Gastrocnemius medialis (tissue), 4 donors: ENCODE results near the gene TSPAN7. TPM values are rescaled to one million over a fixed set of nuclear protein-coding genes. Genes with fewer than 3 reads are reported as not detected.

ENCODE experiments used
- ATAC-seq, 2 donors: fragments of 150-250 bp; one replicate each; pipeline ENCODE4 v1.9.1; 2016
- DNase-seq, 2 donors: peaks; one replicate each; pipeline ENCODE4 v3.0.0-alpha.2; 2019
- H3K27ac ChIP-seq, 4 donors: fragments of 200-600 bp; sonication (generic); 1 replicate in 1 of 4; 2 replicates in 3 of 4; pipeline ENCODE4 v1.5.1; 2016 to 2018; ENCODE audit warnings: mild to moderate bottlenecking in 2 of 4, moderate library complexity in 1 of 4
- H3K27me3 ChIP-seq, 3 donors: fragments of 200-600 bp; sonication (generic) in 2 of 3; 1 replicate in 1 of 3; 2 replicates in 2 of 3; pipeline versions ENCODE4 v1.5.1 to v1.6.0; 2016 to 2019; ENCODE audit warnings: mild to moderate bottlenecking in 1 of 3, moderate library complexity in 1 of 3
- H3K36me3 ChIP-seq, 2 donors: fragments of 200-600 bp; sonication (generic) in 1 of 2; one replicate each; pipeline ENCODE4 v1.5.1; 2017 to 2018
- H3K4me1 ChIP-seq, 2 donors: fragments of 200-600 bp; sonication (generic) in 1 of 2; one replicate each; pipeline ENCODE4 v1.5.1; 2016 to 2017; ENCODE audit warnings: mild to moderate bottlenecking in 2 of 2
- H3K4me3 ChIP-seq, 4 donors: fragments of 200-600 bp; sonication (generic) in 3 of 4; 1 replicate in 1 of 4; 2 replicates in 3 of 4; pipeline ENCODE4 v1.5.1; 2016 to 2019; ENCODE audit warnings: mild to moderate bottlenecking in 2 of 4
- H3K9me3 ChIP-seq, 3 donors: fragments of 200-600 bp; sonication (generic) in 2 of 3; 1 replicate in 1 of 3; 2 replicates in 2 of 3; pipeline ENCODE4 v1.5.1; 2016 to 2019
- POLR2A ChIP-seq, 2 donors: fragments of 450-650 bp; IDR thresholded peaks; one replicate each; pipeline ENCODE4 v1.6.1; 2017; ENCODE audit warnings: antibody characterized with exemption in 2 of 2, mild to moderate bottlenecking in 2 of 2, moderate library complexity in 2 of 2
- in situ Hi-C, 4 donors: fragments of 200-750 bp; cut with MboI; loops; one replicate each; pipeline versions ENCODE4 v1.15.0 to v1.8.0; 2017; ENCODE audit warnings: low sequenced_read_pairs in 4 of 4
- intact Hi-C: fragments of 100-400 bp; cut with DNase I; formaldehyde crosslinking; loops from one replicate; pipeline ENCODE4 v1.15.1; 2023; ENCODE audit warnings: low total_unique reads
- total RNA-seq, 4 donors: library from RNA; depleted of rRNA; stranded (reverse); fragments of >200 nt; gene quantifications; one replicate each; pipeline versions ENCODE4 v1.1.0 to v1.2.3, GENCODE V29; 2016
- TF ChIP-seq, protein P1 (sequence below), 5 experiments: fragments of 450-650 bp in 3 of 5; fragments of 200-600 bp in 2 of 5; sonication (generic) in 2 of 5; IDR thresholded peaks in 4 of 5; conservative IDR thresholded peaks in 1 of 5; 1 replicate in 4 of 5; 2 replicates in 1 of 5; pipeline ENCODE4 v1.5.1; 2016 to 2019; ENCODE audit warnings: antibody characterized with exemption in 5 of 5, mild to moderate bottlenecking in 3 of 5, moderate library complexity in 3 of 5

Gene TSPAN7
- total RNA-seq, 4 donors from 2014 or later: 38.1 to 288 (median 130) TPM

DNA sequence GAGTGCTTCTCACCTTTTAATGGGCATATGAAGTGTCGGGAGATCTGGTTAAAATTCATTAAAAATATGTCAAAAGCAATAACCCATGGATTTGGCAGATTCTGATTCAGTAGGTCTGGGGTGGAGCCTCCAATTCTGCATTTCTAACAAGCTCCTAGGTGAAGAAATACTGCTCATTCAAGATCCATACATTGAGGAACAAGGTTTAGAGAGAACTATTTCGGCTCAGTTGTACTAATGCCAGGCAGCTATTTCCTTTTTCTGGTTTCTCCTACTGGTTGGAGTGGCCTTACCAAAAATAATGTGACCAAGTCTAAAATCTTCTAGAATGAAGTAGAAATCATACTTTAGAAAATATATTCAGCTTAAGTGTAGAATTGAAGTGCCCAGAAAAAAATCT lies 117.5 kb downstream of the TSPAN7 start:
- in situ Hi-C loops: no loop called here
- Histone ChIP-seq H3K36me3 (peaks cover 0 to 33% of the 10 kb centered on the region in 2 donors), H3K4me3 (no peak overlapping the region), H3K27me3 (no peaks in the 10 kb centered on the region), H3K27ac (no peak overlapping the region), H3K4me1 (no peaks in the 10 kb centered on the region), H3K9me3 (no peaks in the 10 kb centered on the region)
- intact Hi-C loops: no loop called here
- no peak for DNase-seq
- ATAC-seq: no peak
- no peak for TF ChIP-seq POLR2A (IDR thresholded peaks at IDR 0.05)
- TF ChIP-seq, protein P1, sequence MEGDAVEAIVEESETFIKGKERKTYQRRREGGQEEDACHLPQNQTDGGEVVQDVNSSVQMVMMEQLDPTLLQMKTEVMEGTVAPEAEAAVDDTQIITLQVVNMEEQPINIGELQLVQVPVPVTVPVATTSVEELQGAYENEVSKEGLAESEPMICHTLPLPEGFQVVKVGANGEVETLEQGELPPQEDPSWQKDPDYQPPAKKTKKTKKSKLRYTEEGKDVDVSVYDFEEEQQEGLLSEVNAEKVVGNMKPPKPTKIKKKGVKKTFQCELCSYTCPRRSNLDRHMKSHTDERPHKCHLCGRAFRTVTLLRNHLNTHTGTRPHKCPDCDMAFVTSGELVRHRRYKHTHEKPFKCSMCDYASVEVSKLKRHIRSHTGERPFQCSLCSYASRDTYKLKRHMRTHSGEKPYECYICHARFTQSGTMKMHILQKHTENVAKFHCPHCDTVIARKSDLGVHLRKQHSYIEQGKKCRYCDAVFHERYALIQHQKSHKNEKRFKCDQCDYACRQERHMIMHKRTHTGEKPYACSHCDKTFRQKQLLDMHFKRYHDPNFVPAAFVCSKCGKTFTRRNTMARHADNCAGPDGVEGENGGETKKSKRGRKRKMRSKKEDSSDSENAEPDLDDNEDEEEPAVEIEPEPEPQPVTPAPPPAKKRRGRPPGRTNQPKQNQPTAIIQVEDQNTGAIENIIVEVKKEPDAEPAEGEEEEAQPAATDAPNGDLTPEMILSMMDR (IDR thresholded peaks at IDR 0.05 in 4 of 5, conservative IDR thresholded peaks at IDR 0.05 in 1 of 5): no peak

DNA sequence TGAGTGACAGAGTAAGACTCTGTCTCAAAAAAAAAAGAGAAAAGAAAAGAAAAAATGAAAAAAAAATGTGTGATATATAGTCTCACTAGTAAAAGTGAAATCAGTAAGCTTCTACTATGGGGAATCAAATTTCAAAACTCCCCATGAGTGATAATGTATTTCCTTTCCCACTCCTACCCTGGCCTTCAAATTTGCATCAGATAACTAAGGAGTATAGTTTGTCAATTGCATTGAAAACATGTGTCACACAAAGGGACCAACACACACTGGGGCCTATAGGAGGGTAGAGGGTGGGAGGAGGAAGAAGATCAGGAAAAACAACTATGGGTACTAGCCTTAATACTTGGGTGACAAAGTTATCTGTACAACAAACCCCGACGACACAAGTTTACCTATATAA lies 118.4 kb downstream of the TSPAN7 start:
- Histone ChIP-seq H3K36me3 (peaks cover 0 to 33% of the 10 kb centered on the region in 2 donors), H3K9me3 (no peaks in the 10 kb centered on the region), H3K27me3 (no peaks in the 10 kb centered on the region), H3K4me3 (no peak overlapping the region), H3K4me1 (no peaks in the 10 kb centered on the region), H3K27ac (no peak overlapping the region)
- intact Hi-C loops (no loop called here), in situ Hi-C loops (no loop called here)
- no peak for TF ChIP-seq POLR2A (IDR thresholded peaks at IDR 0.05)
- TF ChIP-seq, protein P1 (IDR thresholded peaks at IDR 0.05 in 4 of 5, conservative IDR thresholded peaks at IDR 0.05 in 1 of 5): no peak
- DNase-seq (no peak), ATAC-seq (no peak)

- Histone ChIP-seq H3K36me3 (peaks cover 0 to 28% of the 10 kb centered on the region in 2 donors), H3K27ac (no peak overlapping the region), H3K4me1 (no peaks in the 10 kb centered on the region), H3K27me3 (no peaks in the 10 kb centered on the region), H3K4me3 (no peak overlapping the region), H3K9me3 (no peaks in the 10 kb centered on the region)
- DNase-seq: no peak
- intact Hi-C loops (no loop called here), in situ Hi-C loops (no loop called here)
- no peak for TF ChIP-seq POLR2A (IDR thresholded peaks at IDR 0.05)
- TF ChIP-seq, protein P1 (IDR thresholded peaks at IDR 0.05 in 4 of 5, conservative IDR thresholded peaks at IDR 0.05 in 1 of 5): no peak
- ATAC-seq: no peak
Measured at GRCh38 chrX:38682095-38682494, 120.8 kb downstream of the TSPAN7 start.

GRCh38 chrX:38692961-38693360 lies 131.6 kb downstream of the TSPAN7 start:
- no peak for ATAC-seq
- Histone ChIP-seq H3K27ac (no peak overlapping the region), H3K27me3 (no peaks in the 10 kb centered on the region), H3K4me1 (peaks cover 9 to 10% of the 10 kb centered on the region in 2 donors), H3K4me3 (no peak overlapping the region), H3K36me3 (no peaks in the 10 kb centered on the region), H3K9me3 (no peaks in the 10 kb centered on the region)
- in situ Hi-C loops: no loop called here
- DNase-seq: no peak
- TF ChIP-seq, protein P1 (IDR thresholded peaks at IDR 0.05 in 4 of 5, conservative IDR thresholded peaks at IDR 0.05 in 1 of 5): no peak
- TF ChIP-seq POLR2A (IDR thresholded peaks at IDR 0.05): no peak
- intact Hi-C loops: no loop called here

GRCh38 chrX:38694394-38694793 lies 133.1 kb downstream of the TSPAN7 start:
- H3K36me3 ChIP-seq: no peaks in the 10 kb centered on the region
- H3K4me3 ChIP-seq: no peak overlapping the region
- DNase-seq (no peak), ATAC-seq (peak; percentile 90 to 94)
- TF ChIP-seq, protein P1 (IDR thresholded peaks at IDR 0.05 in 4 of 5, conservative IDR thresholded peaks at IDR 0.05 in 1 of 5): no peak
- no peak for TF ChIP-seq POLR2A (IDR thresholded peaks at IDR 0.05)
- intact Hi-C loops: no loop called here
- H3K27ac ChIP-seq: peak overlapping the region; percentile 4 to 57 (median 40)
- no peaks in the 10 kb centered on the region for H3K27me3 ChIP-seq
- no peaks in the 10 kb centered on the region for H3K9me3 ChIP-seq
- H3K4me1 ChIP-seq: peaks cover 13 to 17% of the 10 kb centered on the region in 2 donors
- in situ Hi-C loops: no loop called here
